Activated T-cell treated with anti-CD3 and anti-CD28 coated beads, Interleukin-2, amount 50 U/mL, for 72 hours (primary cell): ENCODE measurements around the gene SPATS2. TPM values are rescaled to one million over a fixed set of nuclear protein-coding genes. Genes with fewer than 3 reads are reported as not detected.
"Not testable (repeated sequence)": the region's sequence is repeated elsewhere in the genome, so short reads cannot be mapped to it uniquely, and the experiment has no call there.

Experiments used
- ATAC-seq, 2 donors: fragments of 150-1000 bp; cut with Tn5 transposase; replicated peaks in 1 of 2; 2 replicates each; pipeline ENCODE4 v1.10.0; 2021; ENCODE audit warnings: moderate library complexity in 2 of 2, mild to moderate bottlenecking in 1 of 2
- DNase-seq, 2 donors: peaks; one replicate each; pipeline ENCODE4 v3.0.0; 2021 to 2022; ENCODE audit warnings: mixed read lengths in 1 of 2
- H3K27ac Mint-ChIP-seq: one replicate; pipeline ENCODE4 v1.8.0; 2022; ENCODE audit warnings: mild to moderate bottlenecking, moderate library complexity, mixed read lengths
- H3K27me3 Mint-ChIP-seq: one replicate; pipeline ENCODE4 v1.8.0; 2022; ENCODE audit warnings: low read depth, mixed read lengths
- H3K36me3 Mint-ChIP-seq, 2 donors: one replicate each; pipeline ENCODE4 v1.8.0; 2022; ENCODE audit warnings: mixed read lengths in 2 of 2, mild to moderate bottlenecking in 1 of 2; ENCODE audit not compliant: insufficient read depth in 2 of 2
- H3K4me1 Mint-ChIP-seq: one replicate; pipeline ENCODE4 v1.8.0; 2022; ENCODE audit warnings: low read depth, mixed read lengths
- H3K4me3 Mint-ChIP-seq, 2 donors: one replicate each; pipeline ENCODE4 v1.8.0; 2022; ENCODE audit warnings: mild to moderate bottlenecking in 2 of 2, mixed read lengths in 2 of 2, moderate library complexity in 2 of 2
- H3K9me3 Mint-ChIP-seq, 2 donors: one replicate each; pipeline ENCODE4 v1.8.0; 2022; ENCODE audit warnings: mixed read lengths in 2 of 2
- total RNA-seq, 2 donors: library from RNA; stranded (reverse); gene quantifications; one replicate each; pipeline ENCODE4 v1.2.3, GENCODE V29; 2022

Gene SPATS2
- total RNA-seq, 2 donors from 2014 or later = 12.3 to 16.4 TPM

DNA sequence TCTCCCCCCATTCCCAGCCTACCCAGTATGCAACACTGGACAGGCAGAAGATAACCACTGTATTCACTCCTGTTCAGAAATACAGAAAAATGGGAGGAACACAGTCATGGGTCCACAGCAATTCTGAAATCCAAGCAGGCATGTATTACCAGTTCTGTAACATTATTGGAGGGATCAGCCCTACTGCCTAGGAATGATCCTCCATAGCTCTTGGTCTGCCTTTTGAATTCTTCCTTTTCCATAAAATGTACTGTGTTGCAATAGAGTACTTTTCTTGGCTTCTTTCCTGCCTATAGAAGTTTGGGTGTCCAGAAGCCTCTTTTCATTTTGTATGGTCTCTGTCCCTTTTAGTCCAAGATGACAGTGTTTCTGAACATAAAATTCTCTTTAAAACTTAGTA is 46.5 kb downstream of the SPATS2 start:
- Mint-ChIP-seq H3K4me3 (no peak overlapping the region), H3K9me3 (no peaks in the 10 kb centered on the region)

DNA sequence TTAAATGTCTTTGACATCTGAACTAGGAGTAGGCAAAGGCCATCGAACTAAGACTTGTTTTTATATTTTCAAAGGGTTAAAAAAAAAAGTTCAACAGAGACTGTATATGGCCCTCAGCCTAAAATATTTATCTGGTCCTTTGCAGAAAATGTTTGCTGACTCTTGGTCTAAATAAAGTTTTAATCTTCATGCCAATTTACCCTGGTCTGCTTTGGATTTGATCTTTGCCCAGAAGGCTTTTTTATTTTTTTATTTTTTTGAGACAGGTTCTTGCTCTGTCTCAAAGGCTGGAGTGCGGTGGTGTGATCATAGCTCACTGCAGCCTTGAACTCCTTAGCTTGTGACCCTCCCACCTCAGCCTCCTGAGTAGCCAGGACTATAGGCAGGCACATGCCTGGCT is 47.1 kb downstream of the SPATS2 start:
- Mint-ChIP-seq H3K4me1 (peaks cover 4% of the 10 kb centered on the region), H3K36me3 (no peaks in the 10 kb centered on the region), H3K9me3 (no peaks in the 10 kb centered on the region), H3K4me3 (no peak overlapping the region), H3K27me3 (no peaks in the 10 kb centered on the region), H3K27ac (no peak overlapping the region)
- no peak for DNase-seq
- no peak for ATAC-seq

More for the DNA sequence above, 46.5 kb downstream of the SPATS2 start:
- H3K27ac Mint-ChIP-seq = no peak overlapping the region
- H3K36me3 Mint-ChIP-seq = no peaks in the 10 kb centered on the region
- peaks cover 4% of the 10 kb centered on the region for H3K4me1 Mint-ChIP-seq
- H3K27me3 Mint-ChIP-seq = no peaks in the 10 kb centered on the region
- DNase-seq (no peak), ATAC-seq (no peak)

DNA sequence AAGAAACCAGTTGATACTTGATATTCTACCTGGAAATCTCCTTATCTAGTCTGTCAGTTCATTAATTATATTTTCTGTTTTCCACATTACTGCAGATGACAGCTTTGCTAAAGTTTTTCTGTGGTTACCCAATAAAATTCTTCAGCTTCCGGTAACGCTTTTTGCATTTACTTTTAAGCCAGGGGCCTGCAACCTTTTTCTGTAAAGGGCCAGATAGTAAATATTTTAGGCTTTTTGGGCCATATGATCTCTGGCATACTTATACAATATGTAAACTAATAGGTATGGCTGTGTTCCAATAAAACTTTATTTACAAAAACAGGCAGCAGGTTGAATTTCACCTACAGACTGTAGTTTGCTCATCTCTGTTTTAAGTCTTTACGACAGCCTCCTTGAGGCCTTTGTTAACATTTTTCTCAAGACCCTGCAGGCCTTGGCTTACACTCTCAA is 48.3 kb downstream of the SPATS2 start:
- Mint-ChIP-seq H3K27me3 (no peaks in the 10 kb centered on the region), H3K4me3 (no peak overlapping the region), H3K27ac (no peak overlapping the region), H3K9me3 (no peaks in the 10 kb centered on the region), H3K36me3 (no peaks in the 10 kb centered on the region), H3K4me1 (peaks cover 4% of the 10 kb centered on the region)
- DNase-seq = no peak
- ATAC-seq = no peak

DNA sequence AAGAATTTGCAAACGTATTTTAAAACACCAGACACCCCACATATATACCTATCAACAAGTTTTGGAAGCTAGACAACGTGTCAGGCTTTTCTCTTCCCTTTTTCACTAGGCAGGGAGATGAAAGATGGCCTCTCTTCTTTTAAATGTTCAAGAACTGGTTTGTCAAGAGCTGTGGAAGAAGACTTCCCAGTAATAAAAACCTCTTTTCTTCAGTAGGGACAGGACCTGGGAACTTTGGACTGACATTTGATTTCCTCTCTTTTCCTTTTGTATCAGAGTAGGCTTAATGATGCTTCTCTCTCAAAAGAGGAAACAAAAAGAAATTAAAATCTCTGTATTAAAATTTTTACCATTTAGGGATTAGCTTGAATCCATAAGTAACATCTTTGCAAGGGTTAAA is 49.6 kb downstream of the SPATS2 start:
- no peak overlapping the region for H3K4me3 Mint-ChIP-seq
- H3K9me3 Mint-ChIP-seq = no peaks in the 10 kb centered on the region
- H3K36me3 Mint-ChIP-seq = no peaks in the 10 kb centered on the region
- H3K27me3 Mint-ChIP-seq = no peaks in the 10 kb centered on the region
- DNase-seq (no peak), ATAC-seq (no peak)
- no peak overlapping the region for H3K27ac Mint-ChIP-seq
- H3K4me1 Mint-ChIP-seq = peaks cover 6% of the 10 kb centered on the region

DNA sequence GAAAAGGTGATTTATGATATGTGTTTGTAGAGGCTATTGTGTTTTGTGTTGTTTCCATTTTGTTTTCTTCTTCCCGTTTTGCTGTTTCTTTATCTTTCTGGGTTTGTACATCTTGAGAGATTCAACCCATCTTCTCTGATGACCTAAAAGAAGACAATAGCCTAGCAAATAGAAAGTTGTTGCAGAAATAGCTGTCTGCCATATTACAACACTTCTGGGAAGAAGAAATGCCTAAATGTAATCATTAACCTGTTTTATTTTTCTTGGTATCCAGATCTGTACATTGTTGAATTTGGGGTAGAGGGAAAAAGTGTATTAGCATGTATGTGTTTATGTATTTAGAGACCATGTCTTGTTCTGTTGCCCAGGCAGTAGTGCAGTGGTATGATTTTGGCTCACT is 50.3 kb downstream of the SPATS2 start:
- Mint-ChIP-seq H3K4me3 (no peak overlapping the region), H3K9me3 (no peaks in the 10 kb centered on the region), H3K27me3 (no peaks in the 10 kb centered on the region), H3K4me1 (peaks cover 12% of the 10 kb centered on the region), H3K27ac (no peak overlapping the region), H3K36me3 (no peaks in the 10 kb centered on the region)
- no peak for DNase-seq
- ATAC-seq = no peak

DNA sequence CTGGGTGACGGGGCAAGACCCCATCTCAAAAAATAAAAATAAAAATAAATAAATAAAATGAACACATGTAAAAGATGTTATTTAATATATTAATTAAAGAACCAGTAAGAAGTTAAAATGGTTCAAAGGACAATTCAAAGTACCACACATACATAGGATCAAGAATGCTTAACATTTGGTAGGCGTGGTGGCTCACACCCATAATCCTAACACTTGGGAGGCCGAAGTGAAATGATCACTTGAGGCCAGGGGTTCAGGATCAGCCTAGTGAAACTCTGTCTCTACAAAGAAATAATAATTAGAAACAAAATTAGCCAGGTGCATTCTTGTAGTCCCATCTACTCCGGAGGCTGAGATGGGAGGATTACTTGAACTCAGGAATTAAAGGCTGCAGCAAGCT is 53.3 kb downstream of the SPATS2 start:
- Mint-ChIP-seq H3K36me3 (no peaks in the 10 kb centered on the region), H3K4me1 (peaks cover 21% of the 10 kb centered on the region), H3K4me3 (no peak overlapping the region), H3K27ac (no peak overlapping the region), H3K27me3 (no peaks in the 10 kb centered on the region), H3K9me3 (no peaks in the 10 kb centered on the region)
- ATAC-seq (no peak), DNase-seq (no peak)

DNA sequence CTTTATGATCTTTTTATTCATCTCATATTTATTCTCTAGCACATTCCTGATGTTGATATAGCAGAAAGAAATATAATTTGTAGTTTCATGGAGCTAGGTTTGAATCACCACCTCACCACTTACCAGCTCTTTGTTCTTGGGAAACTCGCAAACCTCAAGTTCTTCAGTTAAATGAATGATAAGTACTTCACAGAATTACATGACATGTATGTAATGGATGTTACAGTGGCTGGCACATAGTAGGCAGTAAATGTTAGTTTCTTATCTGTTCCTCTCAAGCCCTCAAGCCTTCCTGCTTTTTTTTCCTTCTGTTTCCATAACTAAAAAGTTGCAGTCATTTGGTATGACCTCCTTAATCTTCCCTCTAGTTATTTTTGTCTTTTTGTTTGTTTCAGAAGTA is 54.9 kb downstream of the SPATS2 start:
- Mint-ChIP-seq H3K36me3 (no peaks in the 10 kb centered on the region), H3K27ac (no peak overlapping the region), H3K9me3 (no peaks in the 10 kb centered on the region), H3K27me3 (no peaks in the 10 kb centered on the region), H3K4me3 (no peak overlapping the region), H3K4me1 (peaks cover 21% of the 10 kb centered on the region)
- DNase-seq (no peak), ATAC-seq (no peak)

DNA sequence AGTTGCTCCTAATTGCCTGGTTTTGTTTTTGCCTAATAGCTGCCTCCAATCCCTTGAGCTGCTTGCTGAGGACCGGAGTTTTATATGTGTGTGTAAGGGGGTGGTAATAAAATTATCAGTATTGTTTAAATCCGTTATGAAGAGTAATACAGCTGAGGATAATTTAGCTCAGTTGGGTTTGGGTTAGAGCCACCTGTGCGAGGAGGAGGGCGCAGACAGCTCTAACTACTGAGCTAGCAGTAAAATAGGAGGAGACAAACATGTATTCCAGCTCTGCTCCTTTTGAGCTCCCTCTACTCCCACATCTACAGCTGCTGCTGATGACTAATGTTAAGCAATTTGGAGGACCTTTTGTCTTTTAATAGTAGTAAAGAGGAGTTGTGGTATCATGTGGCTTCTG is 61.5 kb downstream of the SPATS2 start:
- Mint-ChIP-seq H3K36me3 (no peaks in the 10 kb centered on the region), H3K27ac (no peak overlapping the region), H3K4me3 (no peak overlapping the region), H3K27me3 (no peaks in the 10 kb centered on the region), H3K4me1 (no peaks in the 10 kb centered on the region), H3K9me3 (no peaks in the 10 kb centered on the region)
- ATAC-seq = no peak
- no peak for DNase-seq

DNA sequence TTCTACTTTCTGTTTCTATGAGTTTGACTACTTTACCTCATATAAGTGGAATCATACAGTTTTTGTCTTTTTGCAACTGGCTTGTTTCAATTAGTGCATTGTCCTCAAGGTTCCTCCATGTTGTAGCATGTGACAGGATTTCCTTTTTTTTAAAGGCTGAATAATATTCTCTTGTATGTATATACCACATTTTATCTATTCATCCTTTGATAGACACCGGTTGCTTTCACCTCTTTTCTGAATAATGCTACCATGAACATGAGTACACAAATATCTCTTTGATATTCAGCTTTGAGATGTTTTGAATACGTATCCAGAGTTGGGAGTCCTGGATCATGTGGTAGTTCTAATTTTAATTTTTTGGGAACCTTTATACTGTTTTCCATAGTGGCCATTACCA is 65.4 kb downstream of the SPATS2 start:
- DNase-seq (no peak), ATAC-seq (no peak)
- H3K27me3 Mint-ChIP-seq = no peaks in the 10 kb centered on the region
- no peak overlapping the region for H3K27ac Mint-ChIP-seq
- no peak overlapping the region for H3K4me3 Mint-ChIP-seq
- H3K9me3 Mint-ChIP-seq = no peaks in the 10 kb centered on the region
- no peaks in the 10 kb centered on the region for H3K4me1 Mint-ChIP-seq
- no peaks in the 10 kb centered on the region for H3K36me3 Mint-ChIP-seq

DNA sequence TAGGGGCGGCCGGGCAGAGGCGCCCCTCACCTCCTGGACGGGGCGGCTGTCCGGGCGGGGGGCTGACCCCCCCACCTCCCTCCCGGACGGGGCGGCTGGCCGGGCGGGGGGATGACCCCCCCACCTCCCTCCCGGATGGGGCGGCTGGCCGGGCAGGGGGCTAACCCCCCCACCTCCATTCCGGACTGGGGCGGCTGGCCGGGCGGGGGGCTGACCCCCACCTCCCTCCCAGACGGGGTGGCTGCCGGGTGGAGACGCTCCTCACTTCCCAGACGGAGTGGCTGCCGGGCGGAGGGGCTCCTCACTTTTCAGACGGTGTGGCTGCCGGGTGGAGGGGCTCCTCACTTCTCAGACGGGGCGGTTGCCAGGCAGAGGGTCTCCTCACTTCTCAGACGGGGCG is 69.5 kb downstream of the SPATS2 start:
- H3K27me3 Mint-ChIP-seq, H3K9me3 Mint-ChIP-seq, ATAC-seq, H3K27ac Mint-ChIP-seq, H3K4me3 Mint-ChIP-seq, H3K36me3 Mint-ChIP-seq, H3K4me1 Mint-ChIP-seq, DNase-seq: not testable (repeated sequence)

DNA sequence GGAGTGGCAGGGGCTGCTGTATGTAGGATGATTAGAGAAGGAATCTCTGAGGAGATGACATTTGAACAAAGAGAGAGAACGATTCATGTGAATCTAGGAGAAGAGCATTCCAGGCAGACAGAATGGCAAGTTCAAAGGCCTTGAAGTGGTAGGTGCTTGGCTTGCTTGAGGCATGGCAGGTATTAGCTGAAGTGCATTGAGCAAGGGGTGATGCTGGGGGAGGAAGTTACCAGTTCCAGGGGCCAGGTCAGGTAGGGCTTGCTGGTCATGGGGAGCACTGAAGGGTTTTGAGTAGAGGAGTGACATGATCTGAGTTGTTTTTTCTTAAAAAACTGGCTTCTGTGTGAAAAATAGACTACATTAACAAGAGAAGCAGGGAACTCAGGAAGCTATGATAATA is 71.8 kb downstream of the SPATS2 start:
- DNase-seq (no peak), ATAC-seq (no peak)
- Mint-ChIP-seq H3K27ac (no peak overlapping the region), H3K9me3 (no peaks in the 10 kb centered on the region), H3K36me3 (no peaks in the 10 kb centered on the region), H3K27me3 (no peaks in the 10 kb centered on the region), H3K4me3 (no peak overlapping the region), H3K4me1 (no peaks in the 10 kb centered on the region)

DNA sequence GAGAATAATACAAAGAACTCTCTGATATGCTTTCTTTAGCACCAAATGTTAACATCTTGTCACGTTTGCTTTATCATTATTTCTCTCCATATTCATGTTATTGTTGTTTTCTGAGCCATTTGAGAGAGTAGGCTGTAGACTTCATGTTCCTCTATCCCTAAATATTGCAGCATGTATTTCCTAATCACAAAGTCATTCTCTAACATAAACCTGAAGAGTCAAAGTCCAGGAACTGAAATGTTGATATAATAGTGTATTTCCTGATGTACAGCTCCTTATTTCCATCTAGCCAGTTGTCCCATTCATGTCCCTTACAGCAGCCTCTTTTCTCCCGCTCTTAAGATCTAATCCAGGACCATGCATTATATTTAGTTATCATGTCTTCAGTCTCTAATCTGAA is 72.8 kb downstream of the SPATS2 start:
- no peaks in the 10 kb centered on the region for H3K9me3 Mint-ChIP-seq
- H3K27ac Mint-ChIP-seq = no peak overlapping the region
- H3K27me3 Mint-ChIP-seq = no peaks in the 10 kb centered on the region
- ATAC-seq (no peak), DNase-seq (no peak)
- no peak overlapping the region for H3K4me3 Mint-ChIP-seq
- H3K4me1 Mint-ChIP-seq = no peaks in the 10 kb centered on the region
- H3K36me3 Mint-ChIP-seq = no peaks in the 10 kb centered on the region

DNA sequence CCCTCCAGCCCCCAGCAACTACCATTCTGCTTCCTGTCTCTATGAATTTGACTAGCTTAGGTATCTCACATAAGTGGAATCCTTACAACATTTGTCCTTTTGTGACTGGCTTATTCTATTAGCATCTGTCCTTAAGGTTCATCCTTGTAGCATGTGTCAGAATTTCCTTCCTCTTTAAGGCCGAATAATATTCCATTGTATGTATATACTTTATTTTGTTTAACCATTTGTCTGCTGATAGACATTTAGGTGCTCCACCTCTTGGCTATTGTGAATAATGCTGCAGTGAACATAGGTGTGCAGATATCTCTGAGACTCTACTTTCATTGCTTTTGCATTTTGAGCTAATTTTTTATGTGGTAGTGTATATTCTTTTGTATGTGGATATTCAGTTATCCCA is 75.7 kb downstream of the SPATS2 start:
- Mint-ChIP-seq H3K4me1 (no peaks in the 10 kb centered on the region), H3K4me3 (no peak overlapping the region), H3K9me3 (peaks cover 0 to 2% of the 10 kb centered on the region in 2 donors), H3K36me3 (peaks cover 0 to 2% of the 10 kb centered on the region in 2 donors), H3K27ac (no peak overlapping the region), H3K27me3 (no peaks in the 10 kb centered on the region)
- ATAC-seq = no peak
- DNase-seq = no peak

DNA sequence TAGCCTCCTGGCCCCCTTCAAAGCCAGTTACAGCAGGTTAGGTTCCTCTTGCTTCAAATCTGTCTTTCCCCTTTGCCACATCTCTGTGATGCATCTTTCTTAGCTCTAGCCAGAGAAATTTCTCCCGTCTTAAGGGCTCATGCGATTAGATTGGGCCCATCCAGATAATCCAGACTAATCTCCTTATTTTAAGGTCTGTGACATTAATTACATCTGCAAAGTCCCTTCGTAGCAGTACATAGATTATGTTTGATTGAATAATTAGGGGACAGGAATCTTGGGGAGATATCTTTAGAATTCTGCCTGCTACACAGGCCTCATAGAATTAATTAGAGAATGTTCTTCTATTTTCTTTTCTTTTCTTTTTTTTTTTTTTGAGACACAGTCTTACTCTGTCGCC is 79.3 kb downstream of the SPATS2 start:
- Mint-ChIP-seq H3K36me3 (peaks cover 2 to 10% of the 10 kb centered on the region in 2 donors), H3K27ac (no peak overlapping the region), H3K27me3 (no peaks in the 10 kb centered on the region), H3K4me3 (no peak overlapping the region), H3K9me3 (peaks cover 2 to 4% of the 10 kb centered on the region in 2 donors), H3K4me1 (peaks cover 14% of the 10 kb centered on the region)
- DNase-seq (no peak), ATAC-seq (no peak)
